Caco-2 (cell line): ENCODE data around the gene NHERF2. TPM values are rescaled to one million over a fixed set of nuclear protein-coding genes. Genes with fewer than 3 reads are reported as not detected.

Experiments
- BruUV-seq: library from RNA; stranded (reverse); fragments of 400-500 nt; replicated peaks from 2 replicates; lab custom pipeline; 2021; lab: Mats Ljungman, UMichigan
- CTCF ChIA-PET: fragments of 300-600 bp; sonication (Branson Sonifier 250); formaldehyde crosslinking; loops from one replicate; lab custom pipeline; 2022; ENCODE audit warnings: antibody characterized with exemption; lab: Charles Lee
- POLR2A ChIA-PET: fragments of 300-600 bp; sonication (Branson Sonifier 250); formaldehyde crosslinking; loops from one replicate; lab custom pipeline; 2022; ENCODE audit warnings: antibody characterized with exemption; lab: Charles Lee
- DNase-seq, 2 experiments: peaks; one replicate each; pipeline versions ENCODE4 v3.0.0 to v3.0.0-alpha.2; 2020 to 2022
- H3K27me3 ChIP-seq: replicated peaks from 2 replicates; pipeline ENCODE4 v1.6.0; 2011; ENCODE audit warnings: low read length; ENCODE audit not compliant: control insufficient read depth, insufficient read depth
- H3K36me3 ChIP-seq: 2 replicates; pipeline ENCODE4 v1.5.1; 2011; ENCODE audit warnings: low read length; ENCODE audit not compliant: control insufficient read depth, insufficient read depth
- H3K4me1 ChIP-seq: fragments of 250-450 bp; sonication (Bioruptor Pico); 2 replicates; pipeline ENCODE4 v1.5.1; 2020; ENCODE audit warnings: mild to moderate bottlenecking
- H3K4me3 ChIP-seq: 2 replicates; pipeline ENCODE4 v1.5.1; 2011; ENCODE audit warnings: low read depth, mild to moderate bottlenecking, control low read depth, low read length
- H3K9me3 ChIP-seq: fragments of 250-450 bp; sonication (Bioruptor Pico); 2 replicates; pipeline ENCODE4 v1.5.1; 2020; ENCODE audit warnings: mild to moderate bottlenecking, moderate library complexity
- H3K27ac Mint-ChIP-seq: one replicate; pipeline ENCODE4 v1.8.0; 2022; ENCODE audit warnings: mixed read lengths; ENCODE audit not compliant: unreplicated experiment
- H3K27me3 Mint-ChIP-seq: one replicate; pipeline ENCODE4 v1.8.0; 2022; ENCODE audit warnings: mixed read lengths; ENCODE audit not compliant: insufficient read depth, unreplicated experiment
- H3K36me3 Mint-ChIP-seq: one replicate; pipeline ENCODE4 v1.8.0; 2022; ENCODE audit warnings: mild to moderate bottlenecking, mixed read lengths; ENCODE audit not compliant: insufficient read depth, unreplicated experiment
- H3K4me1 Mint-ChIP-seq: one replicate; pipeline ENCODE4 v1.8.0; 2022; ENCODE audit warnings: low read depth, mixed read lengths; ENCODE audit not compliant: unreplicated experiment
- H3K4me3 Mint-ChIP-seq: one replicate; pipeline ENCODE4 v1.8.0; 2022; ENCODE audit warnings: mild to moderate bottlenecking, moderate library complexity, mixed read lengths; ENCODE audit not compliant: unreplicated experiment
- H3K9me3 Mint-ChIP-seq: one replicate; pipeline ENCODE4 v1.8.0; 2022; ENCODE audit warnings: mixed read lengths; ENCODE audit not compliant: unreplicated experiment
- CTCF ChIP-seq, 2 experiments: fragments of 200-600 bp in 1 of 2; IDR thresholded peaks; 1 replicate in 1 of 2; 2 replicates in 1 of 2; pipeline versions ENCODE4 v1.5.1 to v1.8.0; 2011 to 2022; ENCODE audit warnings: antibody characterized with exemption in 1 of 2, control low read depth in 1 of 2, inconsistent platforms in 1 of 2, low read depth in 1 of 2, low read length in 1 of 2, mild to moderate bottlenecking in 1 of 2, moderate library complexity in 1 of 2; ENCODE audit not compliant: insufficient read depth in 1 of 2, severe bottlenecking in 1 of 2, unreplicated experiment in 1 of 2
- intact Hi-C: fragments of 100-400 bp; cut with micrococcal nuclease; formaldehyde crosslinking; loops from one replicate; pipeline ENCODE4 v1.10.0; 2022; ENCODE audit not compliant: unreplicated experiment
- total RNA-seq: library from RNA; stranded (reverse); gene quantifications from 2 replicates; pipeline ENCODE4 v1.2.3, GENCODE V29; 2022

Gene NHERF2
- total RNA-seq, 1 experiment from 2014 or later = 26.6 TPM

GRCh38 chr16:1980770-1981087, 46.0 kb upstream of the NHERF2 start:
- Histone ChIP-seq H3K4me3 (no peak overlapping the region), H3K9me3 (no peaks in the 10 kb centered on the region), H3K36me3 (no peaks in the 10 kb centered on the region; the same call in 1 of the 2 replicates), H3K4me1 (peaks cover 15% of the 10 kb centered on the region), H3K27me3 (no peaks in the 10 kb centered on the region)
- no TSS peak for BruUV-seq
- Mint-ChIP-seq H3K4me1 (peaks cover 7% of the 10 kb centered on the region), H3K27me3 (no peaks in the 10 kb centered on the region), H3K4me3 (no peak overlapping the region), H3K9me3 (no peaks in the 10 kb centered on the region), H3K27ac (no peak overlapping the region), H3K36me3 (peaks cover 46% of the 10 kb centered on the region)
- ChIA-PET CTCF (interaction anchor here (1.5 kb wide), 1 partner anchor 22 kb away, joined by 3 read pairs; no protein-coding TSS in a partner anchor), POLR2A (interaction anchor here (0.5 to 0.7 kb wide), 2 partner anchors 9 to 110 kb away, joined by 3 to 5 read pairs; no protein-coding TSS in a partner anchor)
- no peak for DNase-seq
- intact Hi-C loops = no loop called here
- no peak for TF ChIP-seq CTCF (IDR thresholded peaks at IDR 0.05; ENCODE audit: insufficient read depth in 1 of 2, low read depth in 1 of 2, low read length in 1 of 2, severe bottlenecking in 1 of 2, unreplicated experiment in 1 of 2)

GRCh38 chr16:1981398-1981836, 45.3 kb upstream of the NHERF2 start, which contains the start of gene NOXO1:
NOXO1 (minus strand) TSS chr16:1981469; CDS start chr16:1981179, 290 bp downstream.
- Histone ChIP-seq H3K27me3 (no peaks in the 10 kb centered on the region), H3K36me3 (peaks cover 4% of the 10 kb centered on the region), H3K9me3 (no peaks in the 10 kb centered on the region), H3K4me1 (peaks cover 15% of the 10 kb centered on the region), H3K4me3 (no peak within 1 kb of the TSS)
- POLR2A ChIA-PET = interaction anchor here (0.7 kb wide), 1 partner anchor 9 kb away, joined by 3 read pairs; no protein-coding TSS in a partner anchor
- DNase-seq = no peak
- Mint-ChIP-seq H3K4me1 (peaks cover 7% of the 10 kb centered on the region), H3K9me3 (no peaks in the 10 kb centered on the region), H3K27ac (no peak within 1 kb of the TSS), H3K36me3 (peaks cover 40% of the 10 kb centered on the region), H3K27me3 (no peaks in the 10 kb centered on the region), H3K4me3 (peak within 1 kb of the TSS; percentile 5)
- intact Hi-C loops = no loop called here
- no peak for TF ChIP-seq CTCF (IDR thresholded peaks at IDR 0.05; ENCODE audit: insufficient read depth in 1 of 2, low read depth in 1 of 2, low read length in 1 of 2, severe bottlenecking in 1 of 2, unreplicated experiment in 1 of 2)
- CTCF ChIA-PET = interaction anchor here (1.0 to 1.5 kb wide), 2 partner anchors 17 to 21 kb away, joined by 3 read pairs; partner anchors contain the start of gene RPS2
- BruUV-seq = no TSS peak

GRCh38 chr16:1982013-1982433, 44.7 kb upstream of the NHERF2 start:
- no peak for TF ChIP-seq CTCF (IDR thresholded peaks at IDR 0.05; ENCODE audit: insufficient read depth in 1 of 2, low read depth in 1 of 2, low read length in 1 of 2, severe bottlenecking in 1 of 2, unreplicated experiment in 1 of 2)
- H3K4me3 Mint-ChIP-seq = peak overlapping the region; percentile 5
- ChIA-PET CTCF (interaction anchor here (0.9 to 1.0 kb wide), 2 partner anchors 10 to 18 kb away, joined by 3 read pairs; partner anchors contain the start of genes RPS2 and TBL3), POLR2A (interaction anchor here (1.2 kb wide), 1 partner anchor 17 kb away, joined by 3 read pairs; the partner anchor contains the start of gene RPS2)
- peaks cover 38% of the 10 kb centered on the region for H3K36me3 Mint-ChIP-seq
- peaks cover 15% of the 10 kb centered on the region for H3K4me1 ChIP-seq
- intact Hi-C loops = no loop called here
- no peak for DNase-seq
- no peaks in the 10 kb centered on the region for H3K9me3 ChIP-seq
- no peak overlapping the region for H3K4me3 ChIP-seq
- H3K27ac Mint-ChIP-seq = no peak overlapping the region
- H3K27me3 ChIP-seq = no peaks in the 10 kb centered on the region
- H3K36me3 ChIP-seq = peaks cover 5% of the 10 kb centered on the region
- no TSS peak for BruUV-seq
- H3K9me3 Mint-ChIP-seq = no peaks in the 10 kb centered on the region
- H3K27me3 Mint-ChIP-seq = no peaks in the 10 kb centered on the region
- H3K4me1 Mint-ChIP-seq = peaks cover 7% of the 10 kb centered on the region
